HG02852 (cell line): ENCODE data around the gene CCRL2.
"Not testable (repeated sequence)": the region's sequence is repeated elsewhere in the genome, so short reads cannot be mapped to it uniquely, and the experiment has no call there.

Experiments
- ATAC-seq: cut with Tn5 transposase; IDR thresholded peaks from one replicate; pipeline ENCODE4 v1.9.1; 2021; ENCODE audit warnings: mild to moderate bottlenecking, moderate library complexity; ENCODE audit not compliant: unreplicated experiment

Gene CCRL2

DNA sequence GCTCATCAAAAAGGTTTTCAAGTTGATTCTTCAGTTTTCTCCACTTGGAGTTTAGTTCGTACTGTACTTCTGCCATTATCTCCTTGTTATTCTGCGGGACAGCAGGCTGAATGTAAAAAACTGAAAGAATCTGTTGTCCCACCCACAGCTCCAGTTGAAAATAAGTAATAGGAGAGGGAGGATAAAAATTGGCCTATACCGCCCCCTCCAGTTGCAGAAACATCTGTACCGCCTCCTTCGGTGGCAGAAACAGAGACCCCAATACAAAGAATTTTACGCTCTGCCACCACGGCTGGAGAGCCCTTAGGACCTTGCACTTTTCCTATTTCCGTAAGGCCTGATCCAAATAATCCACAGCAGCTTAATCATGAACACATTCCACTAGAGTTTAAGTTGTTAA lies 20.3 kb downstream of the CCRL2 start:
- ATAC-seq, result not testable (repeated sequence)

DNA sequence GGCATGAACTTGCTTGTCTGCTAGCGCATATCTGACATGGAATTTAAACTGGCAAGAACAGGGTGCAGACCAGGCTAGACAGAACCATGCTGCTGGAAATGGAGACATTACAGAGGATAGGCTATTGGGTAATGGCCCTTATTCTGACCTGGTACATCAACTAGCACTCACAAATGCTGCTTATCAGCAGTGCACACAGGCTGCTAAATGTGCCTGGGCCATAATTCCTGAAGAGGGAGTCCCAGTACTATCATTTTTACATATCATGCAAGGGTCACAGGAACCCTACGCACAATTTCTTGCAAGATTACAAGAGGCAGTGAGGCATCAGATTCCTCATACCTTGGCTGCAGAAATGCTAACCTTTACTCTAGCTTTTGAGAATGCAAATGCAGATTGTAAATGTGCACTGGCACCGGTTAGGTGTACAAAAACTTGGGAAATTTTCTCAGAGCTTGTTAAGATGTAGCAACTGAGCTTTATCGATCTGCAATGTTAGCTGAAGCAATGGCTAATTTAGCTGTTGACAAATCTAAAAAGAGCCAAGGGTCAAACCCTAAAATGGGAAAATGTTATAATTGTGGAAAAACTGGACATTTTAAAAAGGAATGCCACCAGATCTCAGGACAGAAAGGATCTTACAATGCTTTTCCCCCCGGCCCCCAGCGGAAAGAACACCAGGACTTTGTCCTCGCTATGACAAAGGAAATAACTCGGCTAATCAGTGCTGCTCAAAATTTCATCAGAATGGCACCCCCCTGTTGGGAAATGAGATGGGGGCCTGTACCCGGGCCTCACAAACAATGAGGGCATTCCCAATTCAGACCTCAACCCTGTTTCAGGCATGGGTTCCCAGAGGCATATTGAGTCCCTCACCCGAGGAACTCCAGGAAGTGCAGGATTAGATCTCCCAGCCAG lies 21.1 kb downstream of the CCRL2 start:
- no peak for ATAC-seq

DNA sequence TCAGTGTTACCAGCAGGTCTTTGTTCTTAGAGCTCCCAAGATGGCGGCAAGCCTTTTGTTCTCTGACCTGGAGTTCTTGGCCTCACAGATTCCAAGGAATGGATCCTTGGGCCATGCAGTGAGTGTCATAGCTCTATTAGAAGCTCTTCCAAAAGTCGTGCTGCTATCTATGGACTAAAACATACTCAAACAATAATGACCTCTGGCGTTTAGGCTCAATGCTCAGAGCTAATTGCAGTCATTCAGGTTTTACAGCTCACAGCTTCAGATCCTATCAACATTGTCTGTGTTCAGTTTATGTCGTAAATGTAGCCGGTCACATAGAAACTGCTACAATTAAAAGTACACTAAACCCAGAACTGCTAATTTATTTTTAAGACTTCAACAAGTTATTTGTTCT lies 22.2 kb downstream of the CCRL2 start:
- no peak for ATAC-seq

DNA sequence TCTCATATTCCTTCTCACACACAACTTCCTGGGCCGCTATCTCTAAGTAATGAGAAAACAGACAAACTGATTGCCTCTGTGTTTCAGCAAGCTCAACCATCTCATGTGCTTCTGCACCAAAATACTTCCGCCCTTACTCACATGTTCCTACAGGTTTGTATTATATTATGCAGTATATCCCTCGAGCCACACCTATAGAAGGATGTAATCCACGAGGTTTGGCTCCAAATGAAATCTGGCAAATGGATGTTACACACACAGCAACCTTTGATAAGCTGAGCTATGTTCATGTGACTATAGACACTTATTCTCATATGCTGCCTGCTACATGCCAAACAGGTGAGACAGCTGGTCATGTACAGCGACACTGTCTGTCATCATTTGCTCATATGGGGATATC lies 22.6 kb downstream of the CCRL2 start:
- no peak for ATAC-seq

DNA sequence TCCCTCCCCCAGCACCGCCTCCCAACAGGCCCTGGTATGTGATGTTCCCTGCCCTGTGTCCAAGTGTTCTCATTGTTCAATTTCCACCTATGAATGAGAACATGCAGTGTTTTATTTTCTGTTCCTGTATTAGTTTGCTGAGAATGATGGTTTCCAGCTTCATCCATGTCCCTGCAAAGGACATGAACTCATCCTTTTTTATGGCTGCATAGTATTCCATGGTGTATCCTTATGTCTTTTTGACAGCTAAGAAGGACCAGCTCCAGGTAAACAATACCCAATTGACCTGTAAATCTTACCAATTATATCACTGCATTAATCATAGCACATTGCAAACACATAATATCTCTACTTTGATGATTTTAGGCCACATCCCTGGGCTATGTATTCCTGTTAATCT lies 23.8 kb downstream of the CCRL2 start:
- not testable (repeated sequence) for ATAC-seq

DNA sequence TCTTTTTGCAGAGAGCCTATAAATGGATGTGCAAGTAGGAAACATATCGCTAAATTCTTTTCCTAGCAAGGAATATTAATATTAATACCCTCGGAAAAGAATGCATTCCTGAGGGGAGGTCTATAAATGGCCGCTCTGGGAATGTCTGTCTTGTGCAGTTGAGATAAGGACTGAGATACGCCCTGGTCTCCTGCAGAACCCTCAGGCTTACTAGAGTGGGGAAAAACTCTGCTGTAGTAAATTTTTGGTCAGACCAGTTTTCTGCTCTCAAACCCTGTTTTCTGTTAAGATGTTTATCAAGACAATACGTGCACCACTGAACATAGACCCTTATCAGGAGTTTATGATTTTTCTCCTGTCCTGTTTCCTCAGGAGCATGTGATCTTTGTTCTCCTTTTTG lies 24.8 kb downstream of the CCRL2 start:
- not testable (repeated sequence) for ATAC-seq

DNA sequence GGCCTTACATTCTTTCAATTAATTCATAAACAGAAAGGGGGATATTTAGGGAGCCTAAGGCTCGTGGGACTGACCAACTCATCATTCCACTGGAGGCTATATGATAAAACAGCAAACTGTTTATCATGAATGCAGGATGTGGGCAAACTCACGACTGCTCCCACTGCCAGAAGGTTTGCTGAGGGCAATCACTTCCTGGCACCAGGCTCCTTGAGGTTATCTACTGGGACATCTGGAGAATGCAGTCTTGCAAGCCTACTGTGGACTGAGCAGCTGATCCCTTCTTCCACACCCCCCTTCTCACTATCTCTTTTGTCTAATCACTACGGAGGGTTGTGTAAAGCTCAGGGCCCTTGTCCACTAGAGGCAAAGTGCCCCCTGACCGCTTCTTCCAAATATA lies 26.1 kb downstream of the CCRL2 start:
- ATAC-seq, result not testable (repeated sequence)

DNA sequence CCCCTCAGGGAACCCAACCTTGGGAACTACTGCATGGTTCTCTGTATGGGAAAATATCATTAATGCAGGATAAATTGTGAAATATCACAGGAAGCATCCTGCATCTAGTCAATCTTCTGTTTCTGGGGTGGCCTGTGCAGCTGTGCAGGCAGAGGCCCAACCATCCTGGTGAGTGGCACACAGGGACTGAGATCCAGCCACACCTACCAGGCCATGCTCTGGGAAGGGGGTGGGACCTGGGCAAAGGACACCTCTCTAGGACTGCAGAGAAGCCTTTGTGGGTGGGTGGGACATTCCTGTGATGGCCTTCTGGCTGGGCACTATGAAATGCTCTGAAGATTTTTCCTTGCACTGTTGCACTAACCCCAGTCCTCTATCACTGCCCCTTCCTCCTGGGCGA lies 26.8 kb downstream of the CCRL2 start:
- ATAC-seq, result no peak

DNA sequence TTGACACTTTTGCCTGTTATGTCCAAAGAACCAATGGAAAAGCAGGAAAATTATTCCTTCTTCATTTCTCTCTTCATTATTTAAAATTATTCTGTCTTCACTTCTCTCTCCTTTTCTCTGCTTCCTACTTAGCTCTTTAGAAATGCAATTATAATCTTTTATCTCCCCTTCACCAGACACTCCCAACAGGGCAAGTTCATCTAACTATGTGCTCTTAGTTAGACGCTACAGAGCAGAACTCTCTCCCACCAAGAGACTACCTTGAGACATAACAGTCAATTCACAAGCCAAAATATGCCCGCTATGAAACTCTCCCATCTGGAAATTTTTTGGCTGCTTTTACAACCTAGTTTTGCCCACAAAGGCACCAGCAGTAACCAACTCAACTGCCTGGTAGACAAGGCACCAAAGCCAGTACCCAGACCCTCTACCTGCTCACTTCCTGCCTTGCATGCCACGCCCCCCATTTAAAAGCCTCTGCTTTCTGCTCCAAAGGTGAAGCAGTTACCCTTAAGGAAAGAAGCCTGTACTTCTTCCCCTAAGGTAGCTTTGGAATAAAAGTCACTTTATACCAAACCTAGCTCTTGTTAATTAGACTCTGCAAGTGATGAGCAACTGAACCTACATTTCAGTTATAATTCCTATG lies 28.1 kb downstream of the CCRL2 start:
- no peak for ATAC-seq

DNA sequence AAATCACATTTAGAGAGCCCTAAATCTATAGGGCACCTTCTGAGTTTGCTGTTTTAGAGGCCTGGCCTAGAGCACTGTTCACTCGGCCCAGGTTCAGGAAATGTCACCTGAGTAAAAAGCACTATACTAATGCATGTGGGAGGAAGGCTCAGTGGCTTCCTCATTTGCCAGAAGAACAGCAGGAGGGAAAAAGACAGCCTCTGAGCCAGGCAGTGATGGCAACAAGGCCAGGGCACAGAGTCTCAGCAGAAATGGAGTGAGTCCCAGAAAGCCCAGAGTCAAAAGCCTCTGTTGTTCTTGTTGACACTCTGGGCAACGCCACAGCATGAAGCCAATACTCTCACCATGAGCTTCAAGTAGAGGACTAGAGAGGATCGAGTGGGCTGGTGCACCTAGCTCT lies 31.8 kb downstream of the CCRL2 start:
- ATAC-seq, result no peak

DNA sequence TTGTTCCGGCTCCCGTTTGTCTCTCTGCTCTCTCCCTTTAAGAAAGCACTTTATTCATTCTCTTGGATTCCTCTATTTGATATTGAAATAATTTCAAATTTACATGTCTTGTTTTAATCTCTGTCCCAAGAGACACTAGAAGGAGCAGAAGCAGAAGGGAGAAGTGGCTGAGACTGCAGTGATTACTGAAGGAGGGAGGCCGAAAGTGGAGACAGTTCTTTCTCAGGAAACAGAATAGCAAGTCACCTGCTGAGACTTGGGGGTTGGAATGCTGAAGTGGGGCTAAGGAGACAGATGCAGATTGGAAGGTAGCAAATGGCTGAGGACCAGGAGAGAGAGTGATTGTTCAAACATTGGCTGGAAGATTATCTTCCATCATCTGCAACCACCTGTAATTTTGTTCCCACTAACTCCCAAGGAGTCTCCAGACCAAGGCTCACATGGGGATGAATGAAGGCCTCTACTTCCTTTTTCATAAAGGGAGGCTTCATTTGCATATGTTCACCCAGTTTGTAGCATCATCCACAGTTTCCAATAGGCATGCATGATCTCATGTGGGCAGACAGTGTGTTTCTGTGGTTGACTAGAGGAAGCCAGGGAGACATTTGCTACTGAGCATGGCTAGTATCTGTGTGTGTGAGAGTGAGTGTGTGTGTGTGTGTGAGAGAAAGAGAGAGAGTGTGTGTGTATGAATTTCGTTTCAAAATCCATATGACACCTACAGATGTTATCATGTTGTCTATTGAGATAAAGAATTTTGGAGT lies 33.7 kb downstream of the CCRL2 start:
- ATAC-seq, result peak; percentile 77

DNA sequence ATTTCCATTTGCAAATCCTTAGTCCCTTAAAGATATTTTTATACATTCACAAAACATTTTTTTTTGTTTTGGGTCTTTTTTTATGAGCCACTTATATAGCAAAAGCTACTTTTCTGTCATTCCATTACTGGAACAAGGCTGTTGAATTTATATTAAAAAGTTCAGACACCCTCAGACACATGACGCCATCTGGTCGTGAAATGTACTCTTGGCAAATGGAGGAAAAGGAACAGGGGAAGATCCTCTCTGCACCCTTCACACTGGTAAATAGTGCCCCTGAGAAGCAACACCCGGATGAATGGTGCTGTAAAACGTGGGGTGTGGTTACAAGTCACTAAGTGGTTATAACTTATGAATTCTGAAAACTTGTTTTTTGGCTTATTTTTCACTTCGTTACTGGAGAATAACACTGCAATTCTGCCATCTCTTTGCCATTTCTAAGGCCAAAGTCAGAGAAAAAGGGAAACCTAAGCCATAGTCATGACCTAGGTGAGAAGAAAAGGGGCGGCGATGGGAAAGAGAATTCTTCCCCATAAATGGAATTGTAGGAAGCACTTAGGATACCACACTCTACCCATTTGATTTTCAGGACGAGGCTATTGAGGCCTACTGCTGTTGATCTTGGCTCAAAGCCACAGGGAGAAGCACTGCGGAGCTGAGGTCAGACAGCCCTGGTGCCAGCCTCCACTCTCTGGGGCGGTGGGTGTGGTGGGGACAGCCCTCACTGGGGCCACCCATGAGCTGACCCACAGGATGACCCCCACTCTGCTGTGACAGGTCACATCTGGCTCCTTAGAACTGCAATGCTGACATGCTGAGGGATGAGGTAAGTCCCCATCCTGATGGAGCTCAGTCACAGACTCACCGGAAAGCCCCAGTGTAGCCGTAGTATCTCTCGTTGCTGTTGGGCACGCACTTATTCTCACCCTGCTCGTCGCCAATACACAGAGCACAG lies 35.8 kb downstream of the CCRL2 start:
- no peak for ATAC-seq

DNA sequence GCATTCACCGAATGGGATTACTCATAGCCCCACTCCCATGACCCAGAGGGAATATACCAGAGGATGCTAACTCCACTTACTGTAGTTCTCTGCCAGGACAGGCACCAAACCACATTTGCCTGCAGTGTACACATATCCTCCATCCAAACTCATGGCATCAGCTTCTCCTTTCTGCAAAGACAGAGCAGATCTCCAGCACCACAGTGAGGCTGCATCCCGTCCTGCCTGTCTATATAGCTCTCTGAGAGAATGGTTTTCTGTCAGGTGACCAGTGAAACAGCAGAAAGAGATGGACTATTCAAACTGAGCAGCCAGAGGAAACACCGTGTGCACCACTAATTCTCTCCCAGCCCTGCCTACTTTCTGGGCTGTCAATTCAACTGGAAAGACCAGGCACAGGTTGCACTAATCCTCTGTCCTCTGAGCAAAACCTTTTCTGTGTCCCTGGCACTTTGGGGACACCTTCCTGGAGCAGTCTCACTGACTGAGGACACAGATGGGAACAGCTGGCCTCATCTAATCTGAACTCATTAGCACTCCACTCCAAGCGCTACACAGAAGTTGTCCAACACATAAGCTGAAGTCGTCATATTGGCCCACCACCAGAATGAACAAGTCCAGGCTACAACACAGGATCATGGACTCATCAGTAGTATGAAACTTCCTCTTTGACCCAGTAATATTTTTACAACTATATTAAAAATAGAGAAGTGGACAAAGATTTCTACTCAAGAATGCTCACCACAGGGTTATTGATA lies 40.3 kb downstream of the CCRL2 start:
- ATAC-seq, result no peak

DNA sequence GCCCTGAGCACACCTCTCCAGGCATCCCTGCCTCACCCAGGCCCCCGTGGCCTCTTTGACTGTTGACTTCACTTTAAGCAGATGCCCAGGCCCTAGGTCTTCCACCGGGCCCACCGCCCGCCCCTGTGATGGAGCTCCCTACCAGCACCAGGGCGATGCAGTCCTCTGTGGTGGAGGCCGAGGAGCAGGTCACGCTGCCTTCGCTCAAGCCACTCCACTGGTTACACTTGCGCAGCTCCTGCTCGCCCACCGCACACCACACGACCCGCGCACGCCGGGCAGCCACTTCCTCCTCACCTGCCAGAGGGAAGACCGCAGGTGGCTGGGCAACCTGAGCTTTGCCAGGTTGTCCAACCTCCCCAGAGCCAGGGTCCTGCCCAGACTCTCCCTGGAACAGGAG lies 41.7 kb downstream of the CCRL2 start:
- no peak for ATAC-seq

DNA sequence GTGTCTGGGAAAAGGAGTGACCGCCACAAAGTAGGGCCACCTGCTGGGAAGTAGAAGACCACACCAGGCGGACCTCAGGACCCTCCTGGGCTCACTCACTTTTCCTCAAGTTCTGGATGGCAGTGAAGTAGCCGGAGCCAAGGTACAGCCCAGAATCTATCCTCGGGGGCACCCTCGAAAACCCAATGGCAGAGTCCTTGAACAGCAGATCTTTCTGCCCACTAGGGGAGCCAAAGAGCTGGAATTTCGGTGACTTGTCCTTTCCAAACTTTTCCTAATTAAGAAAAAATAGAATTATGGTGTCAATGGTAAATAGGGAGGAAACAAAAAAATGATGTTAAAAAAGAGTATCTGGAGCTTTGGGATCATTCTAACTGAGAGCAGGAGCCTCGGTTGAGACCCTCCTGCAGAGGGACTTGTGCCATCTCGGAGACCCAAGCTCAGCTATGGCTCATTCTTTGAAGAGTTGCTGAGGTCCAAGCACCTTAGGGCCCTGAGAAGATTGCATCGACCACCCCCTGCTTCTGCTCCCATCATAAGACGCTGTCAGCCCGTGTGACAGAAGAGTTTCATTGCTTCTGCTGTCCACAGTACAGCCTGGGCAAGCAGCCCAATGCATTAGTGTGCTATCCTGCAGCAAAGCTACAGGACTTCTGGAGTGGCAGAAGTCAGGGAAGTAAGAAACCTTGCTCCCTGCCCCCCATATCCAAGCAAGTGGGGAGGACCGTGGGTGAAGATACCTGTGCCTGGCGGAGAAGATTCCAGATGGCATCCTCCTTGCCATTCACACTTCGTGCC lies 42.9 kb downstream of the CCRL2 start:
- no peak for ATAC-seq

DNA sequence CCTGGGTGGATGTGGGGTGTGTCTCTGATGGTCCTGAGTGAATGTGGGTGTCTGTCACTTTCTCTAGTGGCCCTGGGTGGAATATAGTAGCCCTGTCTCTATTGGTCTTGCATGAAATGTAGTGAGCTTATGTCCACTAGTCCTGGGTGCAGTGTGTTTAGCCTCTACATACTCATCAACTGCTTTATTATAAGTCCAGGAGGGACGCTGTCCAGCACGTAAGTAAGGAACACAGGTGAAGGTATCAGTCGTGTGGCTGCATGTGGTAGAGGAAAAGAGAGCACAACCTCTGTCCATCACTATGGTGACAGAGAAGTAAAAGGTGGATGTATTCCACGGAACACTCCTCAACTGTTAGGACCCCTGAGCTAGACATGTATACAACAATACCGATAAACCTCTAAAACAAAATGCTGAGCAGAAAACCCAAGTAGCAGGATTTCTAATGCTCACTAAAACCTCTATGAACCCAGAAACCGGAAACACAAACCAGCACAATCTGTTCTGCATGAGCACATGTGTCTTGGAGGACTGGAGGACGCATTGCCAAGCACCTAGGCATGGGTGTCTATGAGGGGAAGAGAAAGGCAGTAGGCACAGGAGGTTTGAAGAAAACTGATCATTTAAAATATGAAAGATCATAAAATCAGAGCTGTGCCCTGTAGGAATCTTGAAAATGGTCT lies 46.6 kb downstream of the CCRL2 start:
- ATAC-seq, result no peak

DNA sequence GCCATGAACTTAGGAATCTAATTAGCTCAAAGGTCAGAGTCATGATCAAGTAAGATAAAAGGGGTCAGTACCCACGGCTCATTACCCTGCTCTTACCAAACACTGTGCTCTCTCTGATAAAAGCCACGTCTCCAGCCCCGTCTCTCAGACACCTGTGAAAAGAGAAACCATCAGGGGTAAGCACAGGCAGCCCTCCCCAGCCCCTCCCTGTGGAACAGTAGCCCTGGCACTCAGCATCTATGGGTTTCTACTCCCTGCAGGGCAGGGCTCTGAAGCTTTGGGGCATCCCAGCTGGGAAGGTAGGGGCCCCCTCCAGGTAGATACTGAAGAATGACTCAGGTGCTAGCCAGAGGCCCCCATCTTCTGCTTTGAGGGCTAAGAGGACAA lies 47.1 kb downstream of the CCRL2 start:
- ATAC-seq, result no peak

DNA sequence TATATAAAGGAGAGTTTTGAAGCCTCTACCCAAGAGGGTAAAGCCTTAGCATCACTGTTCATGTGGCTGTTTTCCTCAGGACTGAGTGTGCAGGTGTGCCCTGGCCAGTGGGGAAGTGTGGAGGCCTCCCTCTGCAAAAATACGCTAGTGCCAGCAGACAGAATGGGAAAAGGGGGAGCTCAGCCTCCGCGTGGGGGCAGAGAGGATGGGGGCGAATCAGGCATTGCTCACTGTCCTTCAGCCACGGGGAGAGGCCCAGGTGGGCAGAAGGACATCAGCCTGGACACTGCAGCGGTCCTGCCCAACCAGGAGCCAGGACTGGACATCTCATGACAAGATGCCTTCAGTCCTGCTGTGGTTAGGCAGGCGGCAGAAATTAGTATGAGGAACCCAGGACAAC lies 47.5 kb downstream of the CCRL2 start:
- ATAC-seq, result no peak
